NB4 (cell line): ENCODE results near the gene HRH2.

ENCODE experiments used
- POLR2A ChIP-seq: IDR thresholded peaks from 2 replicates; pipeline ENCODE4 v1.6.1; 2011; ENCODE audit warnings: mild to moderate bottlenecking; ENCODE audit not compliant: insufficient read length; ENCODE audit errors: extremely low read depth
- TF ChIP-seq, protein P1 (sequence below): IDR thresholded peaks from one replicate; pipeline ENCODE4 v1.5.1; 2012; ENCODE audit warnings: low read depth, low read length
- TF ChIP-seq, protein P2 (sequence below): IDR thresholded peaks from 2 replicates; pipeline ENCODE4 v1.6.1; 2011; ENCODE audit warnings: low read depth, low read length

DNA sequence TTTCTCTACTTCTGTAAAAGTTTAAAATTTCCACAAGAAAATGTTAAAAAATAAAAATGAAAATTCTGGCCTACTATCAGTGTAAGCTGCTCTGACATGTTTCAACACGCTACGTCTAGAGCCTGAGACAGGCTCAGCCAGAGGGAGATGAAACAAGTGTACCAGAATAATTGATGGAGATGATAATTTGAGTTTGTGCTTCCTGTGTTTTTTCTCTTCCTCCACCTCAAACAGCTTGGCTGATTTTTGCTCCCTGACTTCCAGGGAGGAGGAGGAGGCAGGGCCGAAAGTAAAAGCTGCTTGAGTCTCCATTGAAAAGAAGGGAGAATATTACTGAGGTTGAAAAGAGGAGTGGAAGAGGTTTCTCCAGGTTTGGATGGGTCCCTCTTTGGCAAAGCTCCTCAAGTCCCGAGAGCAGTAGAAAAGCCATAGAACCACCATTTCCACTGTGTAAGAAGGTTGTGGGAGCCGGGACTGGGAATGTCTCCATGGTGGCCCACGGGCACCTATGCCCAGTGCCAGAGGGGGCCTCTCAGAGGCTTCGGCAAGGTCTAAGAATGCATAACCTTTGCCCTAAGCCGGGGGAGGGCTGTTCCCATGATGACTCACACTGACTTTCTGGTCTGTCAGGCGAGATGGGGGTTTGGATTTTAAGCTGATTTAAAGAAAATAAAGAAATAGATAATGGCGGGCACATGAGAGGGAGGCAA is 95.1 kb downstream of the HRH2 start:
- TF ChIP-seq, protein P1, sequence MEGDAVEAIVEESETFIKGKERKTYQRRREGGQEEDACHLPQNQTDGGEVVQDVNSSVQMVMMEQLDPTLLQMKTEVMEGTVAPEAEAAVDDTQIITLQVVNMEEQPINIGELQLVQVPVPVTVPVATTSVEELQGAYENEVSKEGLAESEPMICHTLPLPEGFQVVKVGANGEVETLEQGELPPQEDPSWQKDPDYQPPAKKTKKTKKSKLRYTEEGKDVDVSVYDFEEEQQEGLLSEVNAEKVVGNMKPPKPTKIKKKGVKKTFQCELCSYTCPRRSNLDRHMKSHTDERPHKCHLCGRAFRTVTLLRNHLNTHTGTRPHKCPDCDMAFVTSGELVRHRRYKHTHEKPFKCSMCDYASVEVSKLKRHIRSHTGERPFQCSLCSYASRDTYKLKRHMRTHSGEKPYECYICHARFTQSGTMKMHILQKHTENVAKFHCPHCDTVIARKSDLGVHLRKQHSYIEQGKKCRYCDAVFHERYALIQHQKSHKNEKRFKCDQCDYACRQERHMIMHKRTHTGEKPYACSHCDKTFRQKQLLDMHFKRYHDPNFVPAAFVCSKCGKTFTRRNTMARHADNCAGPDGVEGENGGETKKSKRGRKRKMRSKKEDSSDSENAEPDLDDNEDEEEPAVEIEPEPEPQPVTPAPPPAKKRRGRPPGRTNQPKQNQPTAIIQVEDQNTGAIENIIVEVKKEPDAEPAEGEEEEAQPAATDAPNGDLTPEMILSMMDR: no peak
- TF ChIP-seq POLR2A: no peak
- TF ChIP-seq, protein P2, sequence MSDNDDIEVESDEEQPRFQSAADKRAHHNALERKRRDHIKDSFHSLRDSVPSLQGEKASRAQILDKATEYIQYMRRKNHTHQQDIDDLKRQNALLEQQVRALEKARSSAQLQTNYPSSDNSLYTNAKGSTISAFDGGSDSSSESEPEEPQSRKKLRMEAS: no peak
